Mesenteric fat pad (tissue), 1 donor: Measurements from ENCODE around the gene WDR44. TPM values are rescaled to one million over a fixed set of nuclear protein-coding genes. Genes with fewer than 3 reads are reported as not detected.
"Not testable (repeated sequence)": the region's sequence is repeated elsewhere in the genome, so short reads cannot be mapped to it uniquely, and the experiment has no call there.

Experiments used
- DNase-seq: peaks from one replicate; pipeline ENCODE4 v3.0.0-alpha.2; 2020; ENCODE audit warnings: low spot score
- total RNA-seq: library from RNA; stranded (reverse); fragmentation: NEBNext Ultra II Directional; extraction: Animal tissue kit (Norgen Biotek cat#: 25700); gene quantifications from one replicate; pipeline ENCODE4 v1.2.1, GENCODE V29; 2021
- donor health status: DM: yes; HTN: yes; CAD: no.

WDR44 gene
- total RNA-seq, 1 donor from 2014 or later: 15.3 TPM

DNA sequence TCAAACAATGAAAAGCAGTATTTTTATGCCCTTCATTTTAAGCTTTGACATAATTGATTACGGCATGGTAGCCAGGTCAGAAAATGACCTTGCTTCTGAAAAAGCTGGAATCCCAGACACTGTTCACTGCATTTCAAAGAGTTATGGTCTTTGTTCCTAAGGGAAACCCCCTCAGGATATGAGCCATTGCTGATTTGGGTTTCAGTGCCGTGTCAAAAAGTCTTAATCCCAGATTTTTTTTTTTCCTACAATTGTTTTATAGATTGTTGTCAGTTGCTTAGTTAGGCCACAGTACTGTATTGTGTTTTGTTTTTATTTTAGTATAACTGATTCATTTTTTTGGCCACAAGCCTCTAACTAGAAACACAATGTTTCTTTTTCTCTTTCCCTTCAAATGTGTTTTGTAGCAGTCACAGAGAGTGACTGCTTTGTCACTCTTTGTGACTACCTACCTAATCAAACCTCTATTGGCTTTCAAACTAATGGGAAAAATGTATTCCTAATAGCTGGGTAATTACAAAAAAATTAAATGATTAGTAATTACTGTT is 10.3 kb downstream of the WDR44 start:
- no peak for DNase-seq

GRCh38 chrX:118360429-118361125 is 14.7 kb downstream of the WDR44 start:
- DNase-seq: no peak

DNA sequence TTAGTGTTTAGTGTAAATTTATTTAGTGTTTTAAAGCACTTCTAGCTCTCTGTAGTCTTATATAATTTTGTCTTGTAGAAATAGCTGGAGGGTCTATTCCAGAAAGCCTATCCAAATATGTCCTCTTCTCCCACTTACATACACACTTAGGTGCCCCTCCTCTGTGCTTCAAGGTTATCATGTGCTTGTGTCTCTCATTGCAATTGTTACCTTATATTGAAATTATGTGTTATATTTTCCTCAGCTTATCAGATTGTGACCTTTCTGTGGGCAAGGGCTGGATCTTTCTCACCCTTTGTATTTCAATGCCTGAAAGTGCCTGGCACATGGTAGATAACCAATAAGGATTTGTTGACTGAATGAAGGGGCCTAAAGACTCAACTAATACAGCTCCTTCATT is 18.4 kb downstream of the WDR44 start:
- no peak for DNase-seq

DNA sequence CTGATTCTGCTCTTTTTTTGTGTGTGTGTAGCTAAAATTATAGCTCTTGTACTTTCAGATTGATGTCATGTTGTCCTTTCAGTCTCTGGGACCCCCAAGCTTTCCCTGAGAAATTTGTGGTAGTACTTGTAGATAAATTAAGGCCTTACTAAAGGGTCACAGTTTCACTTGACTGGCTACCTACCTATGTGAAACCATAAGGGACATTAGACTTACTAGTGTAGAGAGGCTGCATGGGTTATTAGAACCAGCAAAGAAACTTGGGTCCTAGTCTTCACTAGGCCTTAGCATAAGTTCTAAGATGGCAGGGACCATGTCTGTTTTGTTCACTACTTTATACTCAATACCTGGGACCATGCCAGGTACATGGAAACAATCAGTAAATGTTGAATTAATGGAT is 21.4 kb downstream of the WDR44 start:
- no peak for DNase-seq

GRCh38 chrX:118368398-118368797 is 22.5 kb downstream of the WDR44 start:
- DNase-seq: no peak

GRCh38 chrX:118370921-118371624 is 25.2 kb downstream of the WDR44 start:
- no peak for DNase-seq

- no peak for DNase-seq
Measured at GRCh38 chrX:118373538-118373937, 27.6 kb downstream of the WDR44 start.

DNA sequence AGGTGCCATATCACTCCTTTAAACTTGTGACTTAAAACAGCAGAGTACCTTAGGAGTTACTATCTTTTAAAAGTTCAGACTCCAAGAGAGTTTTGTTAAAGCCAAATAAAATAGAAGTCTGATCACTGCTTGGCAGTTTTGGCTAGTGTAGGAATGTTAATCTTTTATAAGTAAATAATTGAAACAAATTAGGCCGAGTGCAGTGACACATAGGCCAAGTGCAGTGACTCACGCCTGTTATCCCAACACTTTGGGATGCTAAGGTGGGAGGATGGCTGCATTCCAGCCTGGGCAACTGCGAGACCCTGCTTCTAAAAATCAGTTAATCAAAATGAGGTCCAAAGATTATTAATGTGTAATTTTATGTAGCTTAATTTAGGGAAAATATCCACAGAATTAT is 37.2 kb downstream of the WDR44 start:
- DNase-seq: no peak

- no peak for DNase-seq
Measured at GRCh38 chrX:118392716-118393115, 46.8 kb downstream of the WDR44 start.

- no peak for DNase-seq
Measured at GRCh38 chrX:118396113-118396512, 50.2 kb downstream of the WDR44 start.

GRCh38 chrX:118418811-118419251 is 72.9 kb downstream of the WDR44 start:
- DNase-seq: no peak

DNA sequence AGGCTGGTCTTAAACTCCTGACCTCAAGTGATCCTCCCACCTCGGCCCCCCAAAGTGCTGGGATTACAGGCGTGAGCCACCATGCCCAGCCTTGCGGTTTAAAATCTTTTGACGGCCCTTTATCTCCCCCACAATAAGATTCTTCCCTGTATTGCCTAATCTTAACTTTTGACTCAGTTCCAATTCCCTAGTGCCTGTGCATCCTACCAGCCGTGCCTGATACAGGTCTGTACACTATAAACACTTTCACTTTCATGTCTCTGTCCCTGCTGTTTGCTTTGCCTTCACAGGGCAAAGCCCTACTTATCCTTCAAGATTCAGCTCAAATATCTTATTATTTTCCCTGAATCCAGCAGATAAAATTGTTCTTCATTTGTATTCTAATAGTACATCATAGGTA is 74.6 kb downstream of the WDR44 start:
- no peak for DNase-seq

DNA sequence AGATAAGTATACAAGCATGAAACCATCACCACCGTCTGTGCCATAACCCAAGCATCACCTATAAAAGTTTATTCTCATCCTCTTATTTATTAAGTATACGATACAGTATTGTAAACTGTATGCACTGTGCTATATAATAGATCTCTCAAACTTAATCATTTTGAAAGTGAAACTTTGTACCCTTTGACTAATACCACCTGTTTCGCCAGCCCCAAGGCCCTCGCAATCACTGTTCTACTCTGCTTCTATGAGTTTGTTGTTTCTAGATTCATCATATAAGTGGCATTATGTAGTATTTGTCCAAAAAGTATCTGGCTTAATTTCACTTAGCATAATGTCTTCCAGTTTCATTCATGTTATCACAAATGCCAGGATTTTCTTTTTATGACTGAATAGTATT is 77.7 kb downstream of the WDR44 start:
- DNase-seq: no peak

DNA sequence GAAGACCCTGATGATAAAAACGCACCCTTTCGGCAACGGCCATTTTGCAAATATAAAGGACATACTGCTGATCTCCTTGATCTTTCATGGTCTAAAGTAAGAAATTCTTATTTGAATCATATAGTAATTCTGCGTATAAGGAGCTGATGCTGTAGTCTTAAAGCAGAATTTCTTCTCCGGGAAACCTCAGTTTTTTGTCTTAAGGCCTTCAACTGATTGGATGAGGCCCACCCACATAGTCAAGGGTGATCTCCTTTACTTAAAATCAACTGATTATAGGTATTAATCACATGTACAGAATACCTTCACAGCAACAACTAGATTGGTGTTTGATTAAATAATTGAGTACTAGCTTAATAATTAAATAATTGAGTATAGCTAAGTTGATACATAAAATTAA is 86.9 kb downstream of the WDR44 start:
- DNase-seq: no peak

GRCh38 chrX:118437283-118437682 is 91.4 kb downstream of the WDR44 start:
- DNase-seq: no peak

DNA sequence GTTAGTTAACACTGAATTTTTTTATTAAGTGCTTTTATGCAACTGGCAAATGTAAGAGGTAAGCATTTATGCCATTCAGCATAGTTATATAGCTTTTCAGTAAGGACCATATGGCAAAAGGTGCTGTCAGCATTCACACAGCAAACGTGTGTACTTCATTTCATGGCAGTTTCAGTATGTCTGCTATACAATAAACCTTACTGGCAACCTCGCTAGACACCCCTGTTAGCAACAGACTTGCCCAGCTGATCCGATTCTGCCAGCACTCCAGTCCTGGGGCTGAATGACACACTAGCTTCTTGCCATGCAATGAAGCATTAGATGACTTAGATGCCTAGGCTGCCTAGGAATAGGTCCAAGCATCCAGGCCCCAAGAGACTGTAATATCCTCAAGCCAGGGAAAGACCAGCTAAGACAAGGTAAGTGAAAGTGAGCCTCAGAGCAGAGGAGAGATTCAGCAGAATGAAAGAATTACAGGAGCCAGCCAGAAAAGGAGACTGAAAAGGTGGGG is 102.4 kb downstream of the WDR44 start:
- no peak for DNase-seq

DNA sequence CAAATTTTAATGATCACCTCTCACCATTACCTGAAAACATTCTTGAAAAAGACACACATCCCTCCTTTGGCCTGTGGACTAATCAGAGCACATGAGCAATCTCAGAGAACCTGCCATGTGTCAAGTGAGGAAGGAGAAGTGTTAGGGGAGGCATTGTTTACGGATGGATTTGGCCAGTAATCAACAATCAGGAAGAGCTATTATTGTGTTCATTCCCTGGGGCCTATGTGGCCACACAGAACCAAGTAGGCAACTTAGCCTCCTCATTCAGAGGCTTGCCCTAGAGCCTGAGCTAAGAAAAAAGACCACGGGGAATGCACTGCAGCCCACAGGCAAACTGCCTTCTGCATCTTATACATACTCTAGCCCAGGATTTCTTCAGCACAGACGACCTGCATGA is 109.1 kb downstream of the WDR44 start:
- DNase-seq: no peak

DNA sequence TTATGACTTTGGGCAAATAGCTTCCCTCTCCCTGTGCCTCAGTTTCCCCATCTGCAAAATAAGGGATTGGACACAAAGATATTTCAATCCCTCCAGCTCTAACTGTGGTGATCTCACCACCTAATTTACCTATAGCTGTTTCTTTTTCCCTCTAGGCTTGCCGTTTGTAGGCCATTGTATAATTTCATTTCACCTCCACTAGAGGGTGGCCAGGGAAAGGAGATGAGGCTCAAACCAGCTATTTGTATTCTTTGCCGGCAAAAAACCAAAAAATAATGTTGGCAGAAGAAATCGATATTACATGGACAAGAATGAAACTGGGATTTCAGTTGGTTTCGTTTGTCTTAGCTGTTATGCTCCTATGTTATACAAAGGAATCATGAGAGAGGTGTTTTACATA is 113.6 kb downstream of the WDR44 start:
- DNase-seq: no peak

DNA sequence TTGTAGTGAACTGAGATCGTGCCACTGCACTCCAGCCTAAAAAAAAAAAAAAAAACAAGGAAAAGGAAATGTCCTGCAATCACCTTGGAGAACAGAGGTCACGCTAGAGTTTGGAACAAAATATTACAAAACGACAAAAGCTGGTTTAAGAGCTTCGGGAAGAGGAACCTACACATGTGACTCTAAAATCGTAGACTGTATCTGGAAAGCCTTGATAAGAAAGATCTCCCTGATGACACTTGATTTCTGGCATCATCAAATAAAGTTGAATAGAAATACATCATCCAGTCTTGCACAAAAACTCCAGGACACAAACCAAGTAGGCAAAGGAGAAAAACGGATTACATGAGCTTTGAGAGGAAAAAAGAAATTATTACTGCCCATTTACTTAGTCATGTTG is 118.6 kb downstream of the WDR44 start:
- DNase-seq: no peak

- DNase-seq: no peak
Measured at GRCh38 chrX:118468122-118468521, 122.2 kb downstream of the WDR44 start.

DNA sequence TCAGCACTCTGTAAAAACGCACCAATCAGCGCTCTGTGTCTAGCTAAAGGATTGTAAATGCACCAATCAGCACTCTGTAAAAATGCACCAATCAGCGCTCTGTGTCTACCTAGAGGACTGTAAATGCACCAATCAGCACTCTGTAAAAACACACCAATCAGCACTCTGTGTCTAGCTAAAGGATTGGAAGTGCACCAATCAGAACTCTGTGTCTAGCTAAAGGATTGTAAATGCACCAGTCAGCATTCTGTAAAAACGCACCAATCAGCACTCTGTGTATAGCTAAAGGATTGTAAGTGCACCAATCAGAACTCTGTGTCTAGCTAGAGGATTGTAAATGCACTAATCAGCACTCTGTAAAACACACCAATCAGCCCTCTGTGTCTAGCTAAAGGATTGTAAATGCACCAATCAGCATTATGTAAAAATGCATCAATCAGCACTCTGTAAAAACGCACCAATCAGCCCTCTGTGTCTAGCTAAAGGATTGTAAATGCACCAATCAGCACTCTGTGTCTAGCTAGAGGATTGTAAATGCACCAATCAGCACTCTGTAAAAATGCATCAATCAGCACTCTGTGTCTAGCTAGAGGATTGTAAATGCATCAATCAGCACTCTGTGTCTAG is 124.9 kb downstream of the WDR44 start:
- DNase-seq: not testable (repeated sequence)

DNA sequence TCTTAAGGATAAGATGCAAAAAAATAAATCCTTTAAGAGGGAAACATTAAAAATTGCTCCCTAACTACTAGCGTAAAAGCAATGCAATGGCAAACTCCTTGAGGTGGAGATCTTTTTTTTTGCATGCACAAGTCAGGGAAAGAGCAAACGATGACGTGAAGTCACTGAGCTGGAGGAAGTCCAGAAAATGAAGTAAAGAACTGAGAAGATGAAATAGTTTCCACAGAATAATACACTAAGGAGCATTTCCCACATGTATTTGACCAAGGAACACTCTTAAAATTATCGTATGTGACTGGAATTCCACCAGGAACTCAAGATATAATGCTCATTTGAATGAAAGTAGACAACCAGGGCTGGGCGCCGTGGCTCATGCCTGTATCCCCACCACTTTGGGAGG is 128.7 kb downstream of the WDR44 start:
- DNase-seq: no peak
